ENCODE measurements around the gene MLLT3.

GRCh38 chr9:20606652-20607051 is 15.6 kb downstream of the MLLT3 start:
- TF ChIP-seq CTCF (IDR thresholded peaks at IDR 0.05; ENCODE audit: low read depth, low read length) (no peak), EZH2phosphoT487 (IDR thresholded peaks at IDR 0.05; ENCODE audit: low read depth) (no peak)

Data from OCI-LY3 (cell line).